ENCODE results near the gene PML.
"Not testable (repeated sequence)": the region's sequence is repeated elsewhere in the genome, so short reads cannot be mapped to it uniquely, and the experiment has no call there.

DNA sequence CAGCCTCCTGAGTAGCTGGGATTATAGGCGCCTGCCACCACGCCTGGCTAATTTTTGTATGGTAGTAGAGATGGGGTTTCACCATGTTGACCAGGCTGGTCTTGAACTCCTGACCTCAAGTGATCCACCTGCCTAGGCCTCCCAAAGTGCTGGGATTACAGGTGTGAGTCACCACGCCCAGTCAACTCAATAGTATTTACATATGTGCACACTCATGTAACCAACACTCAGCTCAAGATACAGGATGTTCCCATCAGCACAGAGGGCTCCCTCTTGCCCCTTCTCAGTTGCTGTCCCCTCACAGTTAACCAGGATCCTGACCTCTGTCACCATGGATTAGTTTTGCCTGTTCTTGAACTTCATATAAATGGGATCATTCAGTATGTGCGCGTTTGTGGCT lies 61.8 kb downstream of the PML start:
- TF ChIP-seq, protein P1, sequence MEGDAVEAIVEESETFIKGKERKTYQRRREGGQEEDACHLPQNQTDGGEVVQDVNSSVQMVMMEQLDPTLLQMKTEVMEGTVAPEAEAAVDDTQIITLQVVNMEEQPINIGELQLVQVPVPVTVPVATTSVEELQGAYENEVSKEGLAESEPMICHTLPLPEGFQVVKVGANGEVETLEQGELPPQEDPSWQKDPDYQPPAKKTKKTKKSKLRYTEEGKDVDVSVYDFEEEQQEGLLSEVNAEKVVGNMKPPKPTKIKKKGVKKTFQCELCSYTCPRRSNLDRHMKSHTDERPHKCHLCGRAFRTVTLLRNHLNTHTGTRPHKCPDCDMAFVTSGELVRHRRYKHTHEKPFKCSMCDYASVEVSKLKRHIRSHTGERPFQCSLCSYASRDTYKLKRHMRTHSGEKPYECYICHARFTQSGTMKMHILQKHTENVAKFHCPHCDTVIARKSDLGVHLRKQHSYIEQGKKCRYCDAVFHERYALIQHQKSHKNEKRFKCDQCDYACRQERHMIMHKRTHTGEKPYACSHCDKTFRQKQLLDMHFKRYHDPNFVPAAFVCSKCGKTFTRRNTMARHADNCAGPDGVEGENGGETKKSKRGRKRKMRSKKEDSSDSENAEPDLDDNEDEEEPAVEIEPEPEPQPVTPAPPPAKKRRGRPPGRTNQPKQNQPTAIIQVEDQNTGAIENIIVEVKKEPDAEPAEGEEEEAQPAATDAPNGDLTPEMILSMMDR (IDR thresholded peaks at IDR 0.05; ENCODE audit: low read length) = not testable (repeated sequence)
- TF ChIP-seq EZH2 (optimal IDR thresholded peaks at IDR 0.05; ENCODE audit: low read depth, low read length); EZH2phosphoT487 (IDR thresholded peaks at IDR 0.05; ENCODE audit: low read length): not testable (repeated sequence)
